Coronary artery (tissue), 2 donors: ENCODE measurements around the gene MAMLD1.

ENCODE experiments used
- DNase-seq: peaks from one replicate; pipeline ENCODE4 v3.0.0-alpha.2; 2017; ENCODE audit warnings: low spot score
- H3K27ac ChIP-seq, 2 donors: fragments of 200-600 bp; sonication (generic); one replicate each; pipeline ENCODE4 v1.5.1; 2016 to 2019
- H3K4me3 ChIP-seq: fragments of 200-600 bp; sonication (generic); 2 replicates; pipeline ENCODE4 v1.5.1; 2016; ENCODE audit warnings: mild to moderate bottlenecking, moderate library complexity
- TF ChIP-seq, protein P1 (sequence below): fragments of 200-600 bp; sonication (generic); IDR thresholded peaks from one replicate; pipeline ENCODE4 v1.5.1; 2019; ENCODE audit warnings: antibody characterized with exemption

The MAMLD1 gene

DNA sequence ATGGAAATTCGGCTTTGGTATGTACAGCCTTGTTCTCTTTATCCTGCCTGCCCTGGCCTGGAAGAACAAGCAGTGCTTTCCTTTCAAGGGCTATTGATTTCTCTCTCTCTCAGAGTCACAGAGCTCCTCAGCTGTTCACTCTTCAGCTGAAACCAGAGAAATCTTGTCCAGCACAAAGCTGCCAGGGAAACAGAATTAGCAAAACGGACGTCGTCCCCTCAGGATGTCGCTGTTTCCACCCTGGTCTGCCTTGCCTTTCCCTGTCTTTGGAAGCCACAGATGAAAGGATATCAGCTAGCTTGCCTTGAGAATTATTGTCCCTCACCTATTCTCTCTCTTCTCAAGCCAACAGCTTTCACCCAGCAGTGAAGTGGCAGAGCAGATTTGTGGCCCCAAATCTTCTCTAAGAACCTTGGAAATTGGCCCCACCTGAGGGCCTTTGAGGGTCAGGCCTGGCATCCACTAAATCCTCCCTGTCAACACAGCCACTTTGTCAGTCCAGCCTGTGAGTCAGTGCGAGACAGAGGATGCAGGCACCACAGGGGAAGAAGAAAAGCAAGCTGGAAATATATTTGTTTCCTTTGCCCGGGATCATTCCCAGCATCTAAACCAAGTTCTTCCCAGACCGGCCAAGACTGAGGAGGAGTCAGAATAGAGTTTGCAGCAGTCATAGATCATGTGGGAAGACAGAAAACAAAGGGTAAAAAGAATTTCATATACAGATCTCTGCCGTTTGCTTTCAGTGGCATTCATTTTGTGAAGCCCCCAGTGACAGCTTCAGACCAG, 141.5 kb downstream of the MAMLD1 start:
- H3K27ac ChIP-seq = peak overlapping the region; percentile 37 to 92
- TF ChIP-seq, protein P1, sequence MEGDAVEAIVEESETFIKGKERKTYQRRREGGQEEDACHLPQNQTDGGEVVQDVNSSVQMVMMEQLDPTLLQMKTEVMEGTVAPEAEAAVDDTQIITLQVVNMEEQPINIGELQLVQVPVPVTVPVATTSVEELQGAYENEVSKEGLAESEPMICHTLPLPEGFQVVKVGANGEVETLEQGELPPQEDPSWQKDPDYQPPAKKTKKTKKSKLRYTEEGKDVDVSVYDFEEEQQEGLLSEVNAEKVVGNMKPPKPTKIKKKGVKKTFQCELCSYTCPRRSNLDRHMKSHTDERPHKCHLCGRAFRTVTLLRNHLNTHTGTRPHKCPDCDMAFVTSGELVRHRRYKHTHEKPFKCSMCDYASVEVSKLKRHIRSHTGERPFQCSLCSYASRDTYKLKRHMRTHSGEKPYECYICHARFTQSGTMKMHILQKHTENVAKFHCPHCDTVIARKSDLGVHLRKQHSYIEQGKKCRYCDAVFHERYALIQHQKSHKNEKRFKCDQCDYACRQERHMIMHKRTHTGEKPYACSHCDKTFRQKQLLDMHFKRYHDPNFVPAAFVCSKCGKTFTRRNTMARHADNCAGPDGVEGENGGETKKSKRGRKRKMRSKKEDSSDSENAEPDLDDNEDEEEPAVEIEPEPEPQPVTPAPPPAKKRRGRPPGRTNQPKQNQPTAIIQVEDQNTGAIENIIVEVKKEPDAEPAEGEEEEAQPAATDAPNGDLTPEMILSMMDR = no peak
- H3K4me3 ChIP-seq = no peak overlapping the region
- DNase-seq = no peak

DNA sequence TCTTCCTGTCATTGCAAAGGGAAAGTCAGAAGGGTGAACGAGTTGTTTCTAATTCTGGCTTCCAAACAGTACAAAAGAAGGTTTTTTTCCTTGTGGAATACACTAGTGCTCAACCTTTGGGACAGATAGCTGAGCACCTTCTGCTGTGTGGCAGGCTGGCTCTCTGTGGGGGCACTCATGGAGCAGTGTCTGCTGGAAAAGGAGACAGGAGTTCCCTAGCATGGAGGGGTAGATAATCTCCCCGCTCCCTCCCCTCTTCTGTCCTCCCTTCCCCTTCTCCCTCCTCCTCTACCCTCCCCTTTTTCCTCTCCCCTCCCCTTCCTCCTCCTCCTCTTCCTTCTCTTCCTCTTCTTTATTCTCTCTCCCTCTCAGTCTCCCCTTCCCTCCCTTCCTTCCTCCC, 142.9 kb downstream of the MAMLD1 start:
- Histone ChIP-seq H3K27ac (peak overlapping the region in 1 of 2 donors; percentile 92), H3K4me3 (no peak overlapping the region)
- TF ChIP-seq, protein P1 = no peak
- peak; percentile 11 for DNase-seq

DNA sequence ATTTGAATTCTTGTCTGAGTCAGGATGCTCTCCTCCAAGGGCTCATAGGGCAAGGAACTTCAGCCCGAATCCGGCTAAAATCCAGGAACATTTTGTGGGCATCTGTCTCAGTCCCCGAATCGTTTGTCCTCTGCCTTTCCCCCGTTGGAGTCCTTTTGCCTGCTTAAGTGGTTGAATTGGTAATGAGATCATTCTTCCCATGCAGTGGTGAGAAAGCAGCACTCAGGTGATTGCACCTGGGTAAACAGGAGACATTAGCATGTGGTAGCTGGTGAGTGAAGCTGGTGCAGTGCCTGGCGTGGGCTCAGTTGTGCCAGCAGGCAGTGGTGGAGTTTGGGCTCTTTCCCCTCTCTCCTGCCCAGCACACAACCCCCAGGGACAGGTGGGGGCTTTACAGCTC, 143.4 kb downstream of the MAMLD1 start:
- peak overlapping the region in 1 of 2 donors; percentile 92 for H3K27ac ChIP-seq
- no peak overlapping the region for H3K4me3 ChIP-seq
- TF ChIP-seq, protein P1 = no peak
- DNase-seq = peak; percentile 40

DNA sequence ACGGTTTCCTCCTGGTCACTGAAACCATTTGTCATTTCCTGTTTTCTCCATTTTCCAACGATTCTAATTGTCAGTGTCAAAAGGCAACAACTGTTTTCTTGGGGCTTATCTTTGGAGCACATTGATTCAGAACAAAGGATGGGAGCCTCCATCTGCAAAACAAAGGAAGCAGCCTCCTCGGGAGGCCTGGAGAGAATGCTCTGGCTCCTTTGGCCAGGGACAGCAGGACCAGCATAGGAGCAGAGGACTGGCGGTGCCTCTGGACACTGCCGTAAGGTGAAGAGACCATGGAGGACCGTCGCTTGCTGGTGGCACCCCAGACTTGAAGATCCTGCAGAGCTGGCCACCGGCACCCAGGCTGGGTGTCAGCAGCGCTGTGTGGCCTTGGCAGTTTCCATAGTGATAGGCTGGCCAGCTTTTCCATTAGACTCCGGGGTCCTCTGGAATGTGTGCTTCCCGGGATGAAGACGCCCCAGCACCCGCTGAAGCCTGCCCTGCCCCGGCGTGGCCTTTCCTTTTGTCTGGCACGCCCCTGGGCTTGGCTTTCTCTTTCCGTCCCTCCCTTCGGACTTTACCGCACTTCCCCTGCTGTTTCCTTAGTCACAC, 144.2 kb downstream of the MAMLD1 start:
- Histone ChIP-seq H3K4me3 (peak overlapping the region; percentile 57), H3K27ac (peak overlapping the region; percentile 70 to 92)
- TF ChIP-seq, protein P1 = no peak
- DNase-seq = peak; percentile 40

DNA sequence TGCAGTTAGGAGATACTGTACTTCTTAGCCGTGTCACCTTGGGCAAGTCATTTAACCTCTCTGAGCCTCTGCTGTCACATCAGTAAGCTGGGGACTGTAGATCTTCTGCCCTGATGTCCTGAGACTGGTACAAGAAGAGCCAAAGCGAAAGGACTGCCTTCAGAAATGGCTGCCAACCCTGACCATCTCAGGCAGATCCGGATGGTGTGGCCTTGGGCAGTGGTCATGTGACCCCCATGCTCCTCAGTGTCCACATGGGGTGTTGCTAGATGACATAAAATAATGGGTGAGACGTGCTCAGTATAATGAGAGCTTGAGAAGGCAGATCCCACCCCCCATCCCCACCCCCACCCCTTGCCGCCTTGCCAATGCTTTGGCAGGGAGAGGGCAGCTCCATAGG, 144.9 kb downstream of the MAMLD1 start:
- Histone ChIP-seq H3K27ac (peak overlapping the region; percentile 70 to 92), H3K4me3 (peak overlapping the region; percentile 57)
- TF ChIP-seq, protein P1 = no peak
- DNase-seq = no peak

DNA sequence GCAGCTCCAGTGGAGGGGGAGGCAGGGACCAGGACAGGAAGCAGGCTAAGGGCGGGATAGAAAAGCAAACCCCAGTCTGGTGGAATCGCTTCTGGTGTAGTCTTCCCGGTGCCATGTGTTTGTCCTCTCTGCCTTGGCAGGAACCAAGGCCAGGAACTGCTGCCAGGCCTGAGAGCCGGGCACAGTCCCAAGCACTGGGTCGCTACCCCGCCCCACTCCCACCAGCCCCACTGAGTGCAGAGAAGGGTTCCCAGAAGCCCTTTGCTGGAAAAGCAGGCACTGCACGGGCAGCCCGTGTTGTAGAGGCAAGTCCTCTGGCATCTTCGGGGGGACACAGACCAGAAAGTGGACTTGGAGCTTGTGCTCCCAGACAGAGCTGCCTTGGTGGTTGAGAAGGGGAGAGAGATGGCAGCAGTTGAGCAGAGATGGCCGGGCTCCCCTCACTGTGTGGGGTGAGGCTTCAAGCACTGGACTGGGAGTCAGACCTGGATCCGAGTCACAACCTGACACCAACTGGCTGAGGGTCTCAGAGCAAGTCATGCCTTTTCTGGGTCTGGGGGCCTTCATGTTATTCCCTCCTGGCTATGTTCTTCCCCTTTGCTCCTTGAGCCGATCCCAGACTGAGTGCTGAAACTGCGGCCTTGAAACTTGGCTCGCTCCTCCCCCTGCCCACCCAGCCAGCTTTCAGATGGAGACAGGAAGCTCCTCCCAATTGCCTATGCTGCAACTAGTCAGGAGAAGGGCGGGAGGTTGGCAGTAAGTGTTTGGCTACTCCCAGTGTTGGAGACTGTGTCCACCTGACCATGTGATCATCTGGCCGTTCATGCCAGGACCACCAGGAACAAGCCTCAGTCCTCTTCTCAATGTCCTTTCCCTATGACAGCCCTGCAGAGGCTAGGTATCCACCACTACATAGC, 145.6 kb downstream of the MAMLD1 start:
- H3K27ac ChIP-seq = peak overlapping the region; percentile 70 to 92
- TF ChIP-seq, protein P1 = no peak
- peak overlapping the region; percentile 57 for H3K4me3 ChIP-seq
- DNase-seq = peak; percentile 82
